A549 (cell line): Measurements from ENCODE around the gene SORCS1. TPM values are rescaled to one million over a fixed set of nuclear protein-coding genes. Genes with fewer than 3 reads are reported as not detected.

Source experiments
- ATAC-seq, 2 experiments: fragments of 200-7000 bp in 1 of 2; fragments of >200 bp in 1 of 2; cut with Nextera tagmentation in 1 of 2; cut with Tn5 transposase in 1 of 2; 3 replicates each; pipeline versions ENCODE4 v1.8.0 to v1.9.1; 2018 to 2020; ENCODE audit warnings: mild to moderate bottlenecking in 1 of 2, moderate library complexity in 1 of 2
- CTCF ChIA-PET: fragments of 300-600 bp; sonication (Branson Sonifier 250); formaldehyde crosslinking; extraction: SDS; loops from one replicate; lab custom pipeline; 2021; ENCODE audit warnings: antibody characterized with exemption, inconsistent platforms; lab: Yijun Ruan, JAX
- POLR2A ChIA-PET: fragments of 350-600 bp; formaldehyde crosslinking; extraction: SDS; loops from one replicate; lab custom pipeline; 2021; ENCODE audit warnings: antibody characterized with exemption, inconsistent platforms; lab: Yijun Ruan, JAX
- DNase-seq, 2 experiments: peaks; one replicate each; pipeline versions ENCODE4 v3.0.0 to v3.0.0-alpha.2; 2011 to 2016; ENCODE audit warnings: low read depth in 1 of 2, low spot score in 1 of 2
- FAIRE-seq: peaks from 2 replicates; lab custom pipeline; 2011; peaks lifted over from hg19 to GRCh38; lab: Jason Lieb, UNC
- H3K27ac ChIP-seq, 2 experiments: fragments of >200 bp; sonication (Bioruptor Twin); formaldehyde crosslinking; 3 replicates each; pipeline ENCODE4 v1.5.1; 2016 to 2017
- H3K4me1 ChIP-seq: fragments of >200 bp; sonication (Bioruptor Twin); formaldehyde crosslinking; 3 replicates; pipeline ENCODE4 v1.6.1; 2016
- H3K4me2 ChIP-seq: fragments of >200 bp; sonication (Bioruptor Twin); formaldehyde crosslinking; 3 replicates; pipeline ENCODE4 v1.6.1; 2016
- H3K4me3 ChIP-seq: fragments of >200 bp; sonication (Bioruptor Twin); formaldehyde crosslinking; 3 replicates; pipeline ENCODE4 v1.5.1; 2016
- H3K9me3 ChIP-seq: fragments of >200 bp; sonication (Bioruptor Twin); formaldehyde crosslinking; 3 replicates; pipeline ENCODE4 v1.6.1; 2016
- ATOH8 ChIP-seq: fragments of 250-450 bp; sonication (Bioruptor Pico); IDR thresholded peaks from 2 replicates; pipeline ENCODE4 v1.5.0; 2020; ENCODE audit warnings: low read depth, mild to moderate bottlenecking, moderate library complexity
- BHLHE40 ChIP-seq: IDR thresholded peaks from 2 replicates; pipeline ENCODE4 v1.6.1; 2012; ENCODE audit warnings: low read depth, low read length, inconsistent platforms
- CBX2 ChIP-seq: fragments of 200-600 bp; sonication (generic); IDR thresholded peaks from 2 replicates; pipeline ENCODE4 v1.6.1; 2016; ENCODE audit warnings: low read depth, mild to moderate bottlenecking, borderline replicate concordance
- CHD4 ChIP-seq: fragments of 200-600 bp; sonication (generic); IDR thresholded peaks from 2 replicates; pipeline ENCODE4 v1.6.1; 2016; ENCODE audit warnings: antibody characterized with exemption, mild to moderate bottlenecking, borderline replicate concordance
- EHF ChIP-seq: fragments of 250-450 bp; sonication (Bioruptor Pico); IDR thresholded peaks from 2 replicates; pipeline ENCODE4 v1.5.0; 2020; ENCODE audit warnings: mild to moderate bottlenecking
- EHMT2 ChIP-seq: fragments of 200-600 bp; sonication (generic); IDR thresholded peaks from 2 replicates; pipeline ENCODE4 v1.6.1; 2016; ENCODE audit warnings: antibody characterized with exemption, low read depth, mild to moderate bottlenecking, moderate library complexity
- EP300 ChIP-seq, 2 experiments: fragments of >200 bp; sonication (Bioruptor Twin); formaldehyde crosslinking; IDR thresholded peaks; 2 replicates in 1 of 2; 3 replicates in 1 of 2; pipeline ENCODE4 v1.6.1; 2016 to 2017
- HEYL ChIP-seq: fragments of 250-450 bp; sonication (Bioruptor Pico); IDR thresholded peaks from 2 replicates; pipeline ENCODE4 v1.8.0; 2021; ENCODE audit warnings: mild to moderate bottlenecking, moderate library complexity
- HMGXB4 ChIP-seq: fragments of 250-450 bp; sonication (Bioruptor Pico); IDR thresholded peaks from 2 replicates; pipeline ENCODE4 v1.5.0; 2021; ENCODE audit warnings: mild to moderate bottlenecking, moderate library complexity, borderline replicate concordance
- MAZ ChIP-seq: fragments of 150-350 bp; IDR thresholded peaks from 2 replicates; pipeline ENCODE4 v1.6.1; 2014; ENCODE audit warnings: antibody characterized with exemption, low read depth, low read length, borderline replicate concordance
- MYC ChIP-seq: IDR thresholded peaks from 2 replicates; pipeline ENCODE4 v1.6.1; 2012; ENCODE audit warnings: mild to moderate bottlenecking, inconsistent platforms, low read length, improper control_type of control experiment, borderline replicate concordance
- NFE2L2 ChIP-seq: fragments of 150-350 bp; conservative IDR thresholded peaks from 2 replicates; pipeline ENCODE4 v1.6.1; 2014; ENCODE audit warnings: low read length
- NPAS2 ChIP-seq: fragments of 250-450 bp; sonication (Bioruptor Pico); IDR thresholded peaks from 2 replicates; pipeline ENCODE4 v1.8.0; 2022; ENCODE audit warnings: mild to moderate bottlenecking, moderate library complexity, borderline replicate concordance
- PBX3 ChIP-seq: IDR thresholded peaks from 2 replicates; pipeline ENCODE4 v1.6.1; 2012
- PHF8 ChIP-seq: fragments of 200-600 bp; sonication (generic); IDR thresholded peaks from 2 replicates; pipeline ENCODE4 v1.6.1; 2016; ENCODE audit warnings: low read depth, mild to moderate bottlenecking, antibody characterized with exemption, moderate library complexity, borderline replicate concordance
- POLR2A ChIP-seq: IDR thresholded peaks from 2 replicates; pipeline ENCODE4 v1.6.1; 2012; ENCODE audit warnings: mild to moderate bottlenecking, low read length
- RAD21 ChIP-seq, 2 experiments: fragments of >200 bp in 1 of 2; sonication (Bioruptor Twin) in 1 of 2; formaldehyde crosslinking in 1 of 2; IDR thresholded peaks in 1 of 2; conservative IDR thresholded peaks in 1 of 2; 2 replicates in 1 of 2; 3 replicates in 1 of 2; pipeline ENCODE4 v1.6.1; 2012 to 2018; ENCODE audit warnings: inconsistent platforms in 1 of 2
- RARB ChIP-seq: fragments of 250-450 bp; sonication (Bioruptor Pico); IDR thresholded peaks from 2 replicates; pipeline ENCODE4 v1.8.0; 2021; ENCODE audit warnings: mild to moderate bottlenecking, moderate library complexity
- SMC3 ChIP-seq: fragments of >200 bp; sonication (Bioruptor Twin); formaldehyde crosslinking; IDR thresholded peaks from 3 replicates; pipeline ENCODE4 v1.6.1; 2018; ENCODE audit warnings: inconsistent platforms
- TFCP2L1 ChIP-seq: fragments of 250-450 bp; sonication (Bioruptor Pico); IDR thresholded peaks from 2 replicates; pipeline ENCODE4 v1.5.0; 2021; ENCODE audit warnings: mild to moderate bottlenecking
- TP53 ChIP-seq: fragments of 250-450 bp; sonication (Bioruptor Pico); IDR thresholded peaks from 2 replicates; pipeline ENCODE4 v1.5.0; 2021; ENCODE audit warnings: mild to moderate bottlenecking, moderate library complexity
- USF2 ChIP-seq: fragments of 450-650 bp; IDR thresholded peaks from 2 replicates; pipeline ENCODE4 v1.6.1; 2014; ENCODE audit warnings: antibody characterized with exemption
- ZC3H11A ChIP-seq: fragments of 450-650 bp; IDR thresholded peaks from 2 replicates; pipeline ENCODE4 v1.6.1; 2014; ENCODE audit warnings: antibody characterized with exemption, mild to moderate bottlenecking
- WGBS: methylation state at CpG from one replicate; pipeline ENCODE4 v1.1.6; 2017; ENCODE audit errors: missing lambda C conversion rate; 5-methylcytosine and 5-hydroxymethylcytosine counted together
- polyA plus RNA-seq, 4 experiments: library from polyadenylated mRNA; depleted of rRNA in 3 of 4; stranded (reverse); fragments of >200 nt; fragmentation: RNase III in 1 of 4; extraction: RNeasy Plus Mini Kit Qiagen cat#74134 plus additional on column Dnase treatment in 1 of 4; gene quantifications; 2 replicates in 3 of 4; 3 replicates in 1 of 4; pipeline ENCODE4 v1.2.3, GENCODE V29; 2011 to 2017

The SORCS1 gene
- polyA plus RNA-seq, 2 of the 4 experiments (the other 2 are of a cell fraction): not detected

- H3K9me3 ChIP-seq: no peaks in the 10 kb centered on the region
- H3K27ac ChIP-seq: no peak overlapping the region
- no peak overlapping the region for H3K4me2 ChIP-seq
- CTCF ChIA-PET: no interaction called here
- H3K4me1 ChIP-seq: no peaks in the 10 kb centered on the region
- 32% methylated on average over 8 of the region's 8 CpGs for WGBS
- FAIRE-seq (no peak), DNase-seq (no peak), ATAC-seq (no peak)
- H3K4me3 ChIP-seq: no peak overlapping the region
- TF ChIP-seq NPAS2 (CRISPR knock-in tag) (no peak), POLR2A (no peak), TP53 (CRISPR knock-in tag) (no peak), SMC3 (no peak), ATOH8 (no peak), CBX2 (no peak), NFE2L2 (no peak), EP300 (IDR thresholded peaks at IDR 0.05) (no peak), HMGXB4 (CRISPR knock-in tag) (no peak), BHLHE40 (no peak), TFCP2L1 (CRISPR knock-in tag) (no peak)
- TF ChIP-seq, all 56 proteins: peak for 0
- POLR2A ChIA-PET: no interaction called here
These were observed 154.0 kb downstream of the SORCS1 start for GRCh38 chr10:107010531-107010930.

- ATAC-seq: no peak
- POLR2A ChIA-PET: no interaction called here
- TF ChIP-seq CHD4 (no peak), PBX3 (no peak), SMC3 (no peak), RARB (CRISPR knock-in tag) (no peak), MAZ (no peak), EHMT2 (no peak), HEYL (CRISPR knock-in tag) (no peak), NPAS2 (CRISPR knock-in tag) (no peak), PHF8 (no peak), NFE2L2 (no peak), EHF (CRISPR knock-in tag) (no peak), USF2 (no peak), ZC3H11A (no peak), RAD21 (conservative IDR thresholded peaks at IDR 0.05 in 1 of 2, IDR thresholded peaks at IDR 0.05 in 1 of 2) (no peak), HMGXB4 (CRISPR knock-in tag) (no peak), MYC (no peak)
- CTCF ChIA-PET: no interaction called here
- no peak for DNase-seq
- no peak for FAIRE-seq
- H3K9me3 ChIP-seq: no peaks in the 10 kb centered on the region
- WGBS: 3% methylated on average over 2 of the region's 2 CpGs
- H3K27ac ChIP-seq: no peak overlapping the region
- H3K4me3 ChIP-seq: no peak overlapping the region
- no peak overlapping the region for H3K4me2 ChIP-seq
- no peaks in the 10 kb centered on the region for H3K4me1 ChIP-seq
These were observed 160.1 kb downstream of the SORCS1 start for GRCh38 chr10:107004362-107004761.
